Ascending aorta (tissue), 2 donors: ENCODE measurements around the gene ZNF134. TPM values are rescaled to one million over a fixed set of nuclear protein-coding genes. Genes with fewer than 3 reads are reported as not detected.

Experiments used
- DNase-seq, 2 donors: peaks; one replicate each; pipeline ENCODE4 v3.0.0-alpha.2; 2019; ENCODE audit warnings: low spot score in 2 of 2
- H3K27ac ChIP-seq, 2 donors: fragments of 200-600 bp; sonication (generic); one replicate each; pipeline ENCODE4 v1.5.1; 2016 to 2017; ENCODE audit warnings: mild to moderate bottlenecking in 1 of 2
- H3K27me3 ChIP-seq: fragments of 200-600 bp; sonication (generic); one replicate; pipeline ENCODE4 v1.5.1; 2017
- H3K36me3 ChIP-seq, 2 donors: fragments of 200-600 bp; sonication (generic); one replicate each; pipeline ENCODE4 v1.5.1; 2016
- H3K4me1 ChIP-seq, 2 donors: fragments of 200-600 bp; sonication (generic); one replicate each; pipeline ENCODE4 v1.5.1; 2016 to 2017; ENCODE audit warnings: mild to moderate bottlenecking in 1 of 2
- H3K4me3 ChIP-seq, 2 donors: fragments of 200-600 bp; sonication (generic); one replicate each; pipeline ENCODE4 v1.5.1; 2016 to 2017; ENCODE audit warnings: mild to moderate bottlenecking in 1 of 2
- H3K9me3 ChIP-seq, 2 donors: fragments of 200-600 bp; sonication (generic); one replicate each; pipeline ENCODE4 v1.5.1; 2016
- CTCF ChIP-seq, 3 experiments: fragments of 200-600 bp in 2 of 3; fragments of 450-650 bp in 1 of 3; sonication (generic) in 2 of 3; IDR thresholded peaks; one replicate each; pipeline ENCODE4 v1.5.1; 2016 to 2019; ENCODE audit warnings: antibody characterized with exemption in 3 of 3, mild to moderate bottlenecking in 1 of 3, moderate library complexity in 1 of 3
- intact Hi-C: fragments of 100-400 bp; cut with DNase I; formaldehyde crosslinking; loops from one replicate; pipeline ENCODE4 v1.15.1; 2023
- total RNA-seq: library from RNA; depleted of rRNA; stranded (reverse); fragments of >200 nt; gene quantifications from one replicate; pipeline ENCODE4 v1.1.0, GENCODE V29; 2016

ZNF134 gene
- total RNA-seq, 1 donor from 2014 or later, result 1.7 TPM

GRCh38 chr19:57599761-57600383, 14.2 kb upstream of the ZNF134 start, which contains the start of gene ZNF530:
Gene ZNF530, plus strand, starts transcription at chr19:57599885. Its CDS starts 4,461 bp downstream, at chr19:57604346.
- Histone ChIP-seq H3K4me1 (peaks cover 0 to 4% of the 10 kb centered on the region in 2 donors), H3K36me3 (peaks cover 6 to 20% of the 10 kb centered on the region in 2 donors), H3K27me3 (no peaks in the 10 kb centered on the region), H3K27ac (no peak within 1 kb of the TSS), H3K4me3 (peak within 1 kb of the TSS; percentile 56 to 70), H3K9me3 (peaks cover 4 to 40% of the 10 kb centered on the region in 2 donors)
- intact Hi-C loops, result loop anchor here (1.0 kb wide), 2 partner anchors 21 to 40 kb away; no protein-coding TSS in a partner anchor
- peak; percentile 64 to 97 for DNase-seq
- TF ChIP-seq CTCF (IDR thresholded peaks at IDR 0.05), result no peak

- no peak overlapping the region for H3K27ac ChIP-seq
- H3K4me3 ChIP-seq, result no peak overlapping the region
- H3K27me3 ChIP-seq, result no peaks in the 10 kb centered on the region
- DNase-seq, result no peak
- no peaks in the 10 kb centered on the region for H3K4me1 ChIP-seq
- peaks cover 26 to 53% of the 10 kb centered on the region in 2 donors for H3K36me3 ChIP-seq
- TF ChIP-seq CTCF (IDR thresholded peaks at IDR 0.05), result no peak
- intact Hi-C loops, result no loop called here
- H3K9me3 ChIP-seq, result peaks cover 43 to 85% of the 10 kb centered on the region in 2 donors
These were observed 7.1 kb upstream of the ZNF134 start for GRCh38 chr19:57606931-57607330.

- no peak overlapping the region for H3K4me3 ChIP-seq
- peaks cover 42 to 59% of the 10 kb centered on the region in 2 donors for H3K9me3 ChIP-seq
- H3K27me3 ChIP-seq, result no peaks in the 10 kb centered on the region
- intact Hi-C loops, result no loop called here
- no peak for DNase-seq
- H3K4me1 ChIP-seq, result peaks cover 3 to 8% of the 10 kb centered on the region in 2 donors
- peaks cover 14 to 32% of the 10 kb centered on the region in 2 donors for H3K36me3 ChIP-seq
- TF ChIP-seq CTCF (IDR thresholded peaks at IDR 0.05), result no peak
- H3K27ac ChIP-seq, result no peak overlapping the region
These were observed 2.9 kb upstream of the ZNF134 start for GRCh38 chr19:57611113-57611512.

GRCh38 chr19:57615346-57615745, 1.3 kb downstream of the ZNF134 start:
- TF ChIP-seq CTCF (IDR thresholded peaks at IDR 0.05), result no peak
- H3K4me1 ChIP-seq, result peaks cover 3 to 8% of the 10 kb centered on the region in 2 donors
- intact Hi-C loops, result no loop called here
- no peaks in the 10 kb centered on the region for H3K27me3 ChIP-seq
- H3K36me3 ChIP-seq, result peaks cover 42 to 54% of the 10 kb centered on the region in 2 donors
- DNase-seq, result no peak
- no peak overlapping the region for H3K27ac ChIP-seq
- H3K4me3 ChIP-seq, result peak overlapping the region; percentile 84 to 95
- peaks cover 57 to 59% of the 10 kb centered on the region in 2 donors for H3K9me3 ChIP-seq

- peak overlapping the region in 1 of 2 donors; percentile 23 for H3K4me3 ChIP-seq
These were observed 6.8 kb downstream of the ZNF134 start for GRCh38 chr19:57620673-57621348.

More at GRCh38 chr19:57620673-57621348, 6.8 kb downstream of the ZNF134 start:
- Histone ChIP-seq H3K36me3 (peaks cover 64 to 93% of the 10 kb centered on the region in 2 donors), H3K4me1 (no peaks in the 10 kb centered on the region), H3K27ac (no peak overlapping the region), H3K9me3 (peaks cover 97 to 100% of the 10 kb centered on the region in 2 donors), H3K27me3 (no peaks in the 10 kb centered on the region)
- no peak for DNase-seq
- TF ChIP-seq CTCF (IDR thresholded peaks at IDR 0.05), result no peak
- intact Hi-C loops, result no loop called here
